Erythroblast (primary cell): ENCODE data around the gene ITIH4.

Source experiments
- GATA1 ChIP-seq: IDR thresholded peaks from 2 replicates; pipeline ENCODE4 v1.6.1; 2011; ENCODE audit warnings: low read depth, mild to moderate bottlenecking, control low read depth, low read length, moderate library complexity
- POLR2A ChIP-seq: IDR thresholded peaks from 2 replicates; pipeline ENCODE4 v1.6.1; 2011; ENCODE audit warnings: mild to moderate bottlenecking, low read length

DNA sequence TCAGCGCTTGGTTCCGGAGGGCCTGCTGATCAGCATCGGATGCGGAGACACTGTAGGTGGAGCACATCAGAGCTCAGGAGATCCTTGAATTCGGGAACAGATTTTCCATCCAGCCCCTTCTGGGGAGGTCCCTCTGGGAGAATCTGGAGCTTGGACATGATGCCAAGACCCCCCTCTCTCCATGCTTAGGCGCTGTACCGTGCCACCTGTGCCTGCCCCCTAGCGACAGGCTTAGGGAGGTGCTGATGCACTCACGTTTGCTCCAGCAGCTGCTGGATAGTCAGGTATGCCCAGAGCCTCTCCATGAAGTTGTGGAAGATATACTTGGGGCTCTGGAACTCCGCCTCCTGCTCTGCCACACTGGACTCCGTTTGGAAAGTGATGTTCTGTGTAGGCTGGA is 9.7 kb downstream of the ITIH4 start:
- no peak for TF ChIP-seq POLR2A
- TF ChIP-seq GATA1: no peak
